Kidney (tissue), 14 donors: ENCODE data around the gene TATDN3. TPM values are rescaled to one million over a fixed set of nuclear protein-coding genes. Genes with fewer than 3 reads are reported as not detected.

Source experiments
- DNase-seq, 5 donors: peaks; one replicate each; pipeline ENCODE4 v3.0.0-alpha.2; 2013 to 2020
- FAIRE-seq: peaks from 2 replicates; lab custom pipeline; 2012; peaks lifted over from hg19 to GRCh38; lab: Jason Lieb, UNC
- H3K27ac ChIP-seq, 2 donors: one replicate each; pipeline ENCODE4 v1.7.0; 2013; ENCODE audit warnings: low read depth in 2 of 2, low read length in 2 of 2, inconsistent platforms in 1 of 2
- H3K27me3 ChIP-seq: one replicate; pipeline ENCODE4 v1.7.1; 2013; ENCODE audit warnings: low read length, inconsistent platforms; ENCODE audit not compliant: control insufficient read depth, insufficient read depth
- H3K36me3 ChIP-seq, 3 donors: one replicate each; pipeline versions ENCODE4 v1.7.0 to v1.7.1; 2013; ENCODE audit warnings: low read length in 3 of 3, control low read depth in 1 of 3, inconsistent platforms in 1 of 3; ENCODE audit not compliant: insufficient read depth in 3 of 3, control insufficient read depth in 2 of 3
- H3K4me1 ChIP-seq, 3 donors: one replicate each; pipeline versions ENCODE4 v1.7.0 to v1.7.1; 2013; ENCODE audit warnings: low read length in 3 of 3, inconsistent platforms in 1 of 3, low read depth in 1 of 3; ENCODE audit not compliant: control insufficient read depth in 2 of 3, insufficient read depth in 2 of 3
- H3K4me3 ChIP-seq, 3 donors: one replicate each; pipeline versions ENCODE4 v1.7.0 to v1.8.1; 2013; ENCODE audit warnings: low read length in 3 of 3, control low read depth in 1 of 3, inconsistent platforms in 1 of 3
- H3K9ac ChIP-seq, 3 donors: one replicate each; pipeline versions ENCODE4 v1.7.0 to v1.7.1; 2013; ENCODE audit warnings: low read length in 3 of 3, control low read depth in 1 of 3, inconsistent platforms in 1 of 3
- H3K9me3 ChIP-seq, 3 donors: one replicate each; pipeline versions ENCODE4 v1.7.0 to v1.7.1; 2013; ENCODE audit warnings: low read length in 3 of 3, control low read depth in 1 of 3, inconsistent platforms in 1 of 3; ENCODE audit not compliant: control insufficient read depth in 2 of 3, insufficient read depth in 1 of 3
- intact Hi-C: fragments of 100-400 bp; cut with DNase I; formaldehyde crosslinking; loops from one replicate; pipeline ENCODE4 v1.11.1; 2022
- polyA plus RNA-seq: library from polyadenylated mRNA; stranded (reverse); fragments of 350-450 nt; fragmentation: Illumina TruSeq; extraction: RNeasy Lipid Tissue Mini Kit (QIAGEN cat#74804); gene quantifications from one replicate; pipeline ENCODE4 v1.2.3, GENCODE V29; 2014; ENCODE audit warnings: low read depth, low replicate concordance; ENCODE audit not compliant: insufficient read depth
- total RNA-seq: library from RNA; stranded (reverse); fragmentation: NEBNext Ultra II Directional; extraction: Animal tissue kit (Norgen Biotek cat#: 25700); gene quantifications from one replicate; pipeline ENCODE4 v1.2.1, GENCODE V29; 2021
- TF ChIP-seq, protein P1 (sequence below): IDR thresholded peaks from 3 replicates; pipeline ENCODE4 v1.5.1; 2012; ENCODE audit warnings: mild to moderate bottlenecking, moderate library complexity, borderline replicate concordance; ENCODE audit not compliant: insufficient read depth; ENCODE audit errors: extremely low read depth
- donor health status: control.
- donor health status: control.
- donor health status: control.
- donor health status: control.
- donor health status: control.
- donor health status: DM: yes; HTN: yes; CAD: no.
- donor health status: Normal renal cell carcinoma (clear cell type).

TATDN3 gene
- total and polyA plus RNA-seq, 2 donors from 2014 or later = 18.6 to 19.5 TPM

GRCh38 chr1:212794561-212795014, 2.9 kb downstream of the TATDN3 start:
- intact Hi-C loops = no loop called here
- Histone ChIP-seq H3K4me3 (no peak overlapping the region), H3K27me3 (no peaks in the 10 kb centered on the region)

GRCh38 chr1:212797681-212798080, 6.0 kb downstream of the TATDN3 start:
- no peak overlapping the region for H3K27ac ChIP-seq
- H3K4me3 ChIP-seq = no peak overlapping the region
- FAIRE-seq (no peak), DNase-seq (no peak)
- intact Hi-C loops = no loop called here
- TF ChIP-seq, protein P1, sequence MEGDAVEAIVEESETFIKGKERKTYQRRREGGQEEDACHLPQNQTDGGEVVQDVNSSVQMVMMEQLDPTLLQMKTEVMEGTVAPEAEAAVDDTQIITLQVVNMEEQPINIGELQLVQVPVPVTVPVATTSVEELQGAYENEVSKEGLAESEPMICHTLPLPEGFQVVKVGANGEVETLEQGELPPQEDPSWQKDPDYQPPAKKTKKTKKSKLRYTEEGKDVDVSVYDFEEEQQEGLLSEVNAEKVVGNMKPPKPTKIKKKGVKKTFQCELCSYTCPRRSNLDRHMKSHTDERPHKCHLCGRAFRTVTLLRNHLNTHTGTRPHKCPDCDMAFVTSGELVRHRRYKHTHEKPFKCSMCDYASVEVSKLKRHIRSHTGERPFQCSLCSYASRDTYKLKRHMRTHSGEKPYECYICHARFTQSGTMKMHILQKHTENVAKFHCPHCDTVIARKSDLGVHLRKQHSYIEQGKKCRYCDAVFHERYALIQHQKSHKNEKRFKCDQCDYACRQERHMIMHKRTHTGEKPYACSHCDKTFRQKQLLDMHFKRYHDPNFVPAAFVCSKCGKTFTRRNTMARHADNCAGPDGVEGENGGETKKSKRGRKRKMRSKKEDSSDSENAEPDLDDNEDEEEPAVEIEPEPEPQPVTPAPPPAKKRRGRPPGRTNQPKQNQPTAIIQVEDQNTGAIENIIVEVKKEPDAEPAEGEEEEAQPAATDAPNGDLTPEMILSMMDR = no peak
- H3K36me3 ChIP-seq = peaks cover 0 to 9% (median 9%) of the 10 kb centered on the region in 3 donors
- H3K9ac ChIP-seq = no peak overlapping the region
- H3K9me3 ChIP-seq = no peaks in the 10 kb centered on the region
- no peaks in the 10 kb centered on the region for H3K27me3 ChIP-seq
- no peaks in the 10 kb centered on the region for H3K4me1 ChIP-seq

More at GRCh38 chr1:212794561-212795014, 2.9 kb downstream of the TATDN3 start:
- Histone ChIP-seq H3K27ac (no peak overlapping the region), H3K9me3 (no peaks in the 10 kb centered on the region), H3K36me3 (peaks cover 0 to 5% (median 4%) of the 10 kb centered on the region in 3 donors), H3K9ac (no peak overlapping the region), H3K4me1 (no peaks in the 10 kb centered on the region)
- peak in 1 of 5 donors; percentile 1 for DNase-seq
- FAIRE-seq = no peak
- TF ChIP-seq, protein P1 = no peak

GRCh38 chr1:212805767-212806166, 14.1 kb downstream of the TATDN3 start:
- Histone ChIP-seq H3K4me3 (no peak overlapping the region), H3K9me3 (no peaks in the 10 kb centered on the region), H3K9ac (no peak overlapping the region), H3K4me1 (no peaks in the 10 kb centered on the region), H3K27me3 (no peaks in the 10 kb centered on the region), H3K27ac (no peak overlapping the region), H3K36me3 (peaks cover 0 to 9% (median 5%) of the 10 kb centered on the region in 3 donors)
- FAIRE-seq (no peak), DNase-seq (no peak)
- intact Hi-C loops = no loop called here
- TF ChIP-seq, protein P1 = no peak
